Activated naive CD8-positive, alpha-beta T cell treated with anti-CD3 and anti-CD28 coated beads for 36 hours (primary cell): ENCODE measurements around the gene IRF7. TPM values are rescaled to one million over a fixed set of nuclear protein-coding genes. Genes with fewer than 3 reads are reported as not detected.
"Not testable (repeated sequence)": the region's sequence is repeated elsewhere in the genome, so short reads cannot be mapped to it uniquely, and the experiment has no call there.

Experiments used
- DNase-seq: peaks from one replicate; pipeline ENCODE4 v3.0.0; 2021
- H3K27ac Mint-ChIP-seq: one replicate; pipeline ENCODE4 v1.8.0; 2022; ENCODE audit warnings: mild to moderate bottlenecking, moderate library complexity, mixed read lengths
- H3K27me3 Mint-ChIP-seq: one replicate; pipeline ENCODE4 v1.8.0; 2022; ENCODE audit warnings: mild to moderate bottlenecking, mixed read lengths
- H3K36me3 Mint-ChIP-seq: one replicate; pipeline ENCODE4 v1.8.0; 2021; ENCODE audit warnings: mild to moderate bottlenecking, mixed read lengths
- H3K4me1 Mint-ChIP-seq: one replicate; pipeline ENCODE4 v1.8.0; 2021; ENCODE audit warnings: mixed read lengths
- H3K4me3 Mint-ChIP-seq: one replicate; pipeline ENCODE4 v1.8.0; 2022; ENCODE audit warnings: mild to moderate bottlenecking, moderate library complexity, mixed read lengths
- H3K9me3 Mint-ChIP-seq: one replicate; pipeline ENCODE4 v1.8.0; 2022; ENCODE audit warnings: mixed read lengths
- total RNA-seq, 2 experiments: library from RNA; stranded (reverse); gene quantifications; one replicate each; pipeline ENCODE4 v1.2.3, GENCODE V29; 2021

Gene IRF7
- 10 to 100 TPM; 60.6 to 61.2 TPM for total RNA-seq

DNA sequence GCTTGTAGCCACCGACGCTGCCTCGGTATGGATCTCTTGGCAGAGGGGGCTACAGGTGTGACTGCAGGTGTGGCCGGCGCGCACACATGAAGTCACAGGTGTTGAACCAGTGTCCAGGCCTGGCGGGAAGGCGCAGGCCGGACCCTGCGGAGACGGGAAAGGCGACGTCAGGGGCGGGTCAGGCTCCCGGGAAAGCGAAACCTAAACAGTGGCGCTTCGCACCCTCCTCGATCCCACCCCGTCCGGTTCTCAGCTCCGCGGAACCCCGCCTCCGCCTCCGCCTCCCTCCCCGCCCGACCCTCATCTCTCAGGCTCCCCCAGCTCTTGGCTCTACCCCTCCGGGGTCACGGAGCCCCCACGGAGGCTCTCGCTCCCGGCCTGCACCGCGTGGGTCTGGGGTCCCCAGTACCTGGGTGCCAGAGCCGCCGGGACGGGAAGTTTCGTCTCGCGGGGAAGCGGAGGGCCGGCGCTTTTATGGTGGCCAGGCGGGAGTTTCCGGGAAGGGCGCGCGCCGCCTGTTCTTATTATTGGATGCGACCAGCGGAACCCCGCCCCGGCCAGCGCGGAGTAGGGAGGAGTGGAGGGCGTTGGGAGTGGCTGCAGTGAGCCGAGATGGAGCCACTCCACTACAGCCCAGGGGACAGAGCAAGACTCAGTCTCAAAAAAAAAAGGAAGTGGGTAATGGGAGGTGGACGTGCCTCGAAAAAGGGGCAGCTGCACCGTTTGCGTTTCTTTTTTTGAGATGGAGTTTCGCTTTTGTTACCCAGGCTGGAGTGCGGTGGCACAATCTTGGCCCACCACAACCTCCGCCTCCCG lies at the start of gene IRF7:
IRF7 (minus strand) TSS at position 447 of the 816 bp plus-strand sequence. CDS start 586 bp downstream, outside the sequence.
- H3K36me3 Mint-ChIP-seq, result peaks cover 13% of the 10 kb centered on the region
- H3K4me3 Mint-ChIP-seq, result peak within 1 kb of the TSS; percentile 85
- H3K9me3 Mint-ChIP-seq, result no peaks in the 10 kb centered on the region
- peak; percentile 87 for DNase-seq
- H3K27ac Mint-ChIP-seq, result peak within 1 kb of the TSS; percentile 94
- H3K4me1 Mint-ChIP-seq, result peaks cover 10% of the 10 kb centered on the region
- no peaks in the 10 kb centered on the region for H3K27me3 Mint-ChIP-seq

DNA sequence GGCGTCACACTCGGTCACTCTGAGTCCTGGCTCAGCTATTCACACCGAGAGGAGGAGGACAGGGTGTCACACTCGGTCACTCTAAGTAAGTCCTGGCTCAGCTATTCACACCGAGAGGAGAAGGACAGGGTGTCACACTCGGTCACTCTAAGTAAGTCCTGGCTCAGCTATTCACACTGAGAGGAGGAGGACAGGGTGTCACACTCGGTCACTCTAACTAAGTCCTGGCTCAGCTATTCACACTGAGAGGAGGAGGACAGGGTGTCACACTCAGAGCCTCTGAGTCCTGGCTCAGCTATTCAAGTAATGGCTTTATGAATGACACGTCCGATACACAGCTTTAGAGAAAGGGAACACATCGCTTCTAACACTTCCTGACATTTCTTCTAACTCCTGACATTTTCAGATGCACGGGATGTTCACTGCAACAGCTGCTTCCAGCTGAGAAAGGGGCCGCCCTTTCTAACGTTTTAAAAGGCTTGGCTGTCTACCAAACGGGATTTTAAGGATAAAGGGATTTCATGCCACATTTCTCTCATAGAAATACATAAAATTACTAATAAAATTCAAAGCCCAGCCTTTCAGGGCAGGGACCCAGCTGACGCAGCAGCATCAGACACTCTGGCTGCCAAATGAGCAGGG lies 49.4 kb upstream of the IRF7 start:
- Mint-ChIP-seq H3K9me3 (no peaks in the 10 kb centered on the region), H3K4me1 (no peaks in the 10 kb centered on the region), H3K4me3 (no peak overlapping the region), H3K36me3 (peaks cover 7% of the 10 kb centered on the region), H3K27ac (no peak overlapping the region), H3K27me3 (no peaks in the 10 kb centered on the region)
- DNase-seq, result no peak

DNA sequence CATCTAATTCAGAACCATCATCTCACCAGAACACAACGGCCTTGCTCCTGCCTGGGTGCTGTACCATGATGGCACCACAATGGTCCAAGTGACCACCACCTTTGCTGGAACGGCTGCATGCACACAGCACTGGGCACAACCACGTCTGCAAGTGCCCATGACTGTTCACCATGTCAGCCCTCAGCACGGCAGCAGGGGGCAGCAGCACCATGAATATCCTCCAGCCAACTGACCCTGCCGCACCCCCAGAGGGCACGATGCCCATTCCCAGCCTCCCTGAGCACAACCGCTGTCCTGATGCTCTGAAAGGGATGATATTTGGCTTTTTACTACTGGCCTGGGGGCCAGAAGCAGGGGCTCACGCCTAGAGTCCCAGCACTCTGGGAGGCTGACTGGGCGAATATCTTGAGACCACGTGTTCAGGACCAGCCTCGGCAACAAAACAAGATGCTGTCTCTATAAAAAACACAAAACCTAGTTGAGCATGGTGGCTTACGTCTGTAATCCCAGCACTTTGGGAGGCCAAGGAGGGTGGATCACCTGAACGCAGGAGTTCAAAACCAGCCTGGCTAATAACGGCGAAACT lies 47.0 kb upstream of the IRF7 start:
- Mint-ChIP-seq H3K36me3 (peaks cover 5% of the 10 kb centered on the region), H3K9me3 (no peaks in the 10 kb centered on the region), H3K27me3 (no peaks in the 10 kb centered on the region), H3K4me3 (no peak overlapping the region), H3K4me1 (no peaks in the 10 kb centered on the region), H3K27ac (no peak overlapping the region)
- DNase-seq, result peak; percentile 48

DNA sequence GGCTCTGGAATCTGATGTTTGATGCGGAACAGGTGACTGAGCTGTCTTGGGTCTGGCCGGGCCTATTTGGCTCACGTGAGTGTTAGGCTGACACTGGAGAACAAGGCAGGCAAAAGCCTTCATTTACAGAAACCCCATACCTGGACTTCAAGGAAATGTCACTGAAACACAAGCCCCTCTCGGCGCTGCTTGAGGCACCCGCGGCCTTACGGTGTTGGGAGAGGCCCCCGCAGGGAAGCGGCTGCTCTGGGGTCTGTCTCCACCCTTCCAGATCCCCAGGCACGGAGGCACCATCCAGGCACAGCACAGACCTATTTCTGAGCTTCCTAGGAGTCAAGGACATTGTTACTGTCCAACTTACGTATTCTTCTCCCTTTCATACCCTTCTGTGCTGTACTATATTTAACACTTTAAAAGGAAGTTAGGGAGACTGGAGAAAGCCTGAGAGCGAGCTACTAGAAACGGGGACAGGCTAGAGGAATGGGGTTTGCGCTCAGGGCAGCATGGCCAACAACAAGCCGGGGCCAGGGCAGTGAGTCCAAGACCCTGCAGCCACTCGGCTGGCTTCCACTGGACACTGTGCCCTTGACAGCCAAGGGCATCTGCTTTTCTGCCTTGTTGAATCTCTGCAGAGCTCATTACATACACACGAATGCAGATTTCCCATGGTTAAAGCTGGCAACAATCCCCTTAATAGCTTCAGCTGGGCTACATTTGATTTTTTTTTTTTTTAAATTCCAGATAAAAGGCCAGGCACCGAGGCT lies 45.1 kb upstream of the IRF7 start:
- no peak overlapping the region for H3K27ac Mint-ChIP-seq
- H3K9me3 Mint-ChIP-seq, result no peaks in the 10 kb centered on the region
- H3K27me3 Mint-ChIP-seq, result no peaks in the 10 kb centered on the region
- no peak for DNase-seq
- H3K4me3 Mint-ChIP-seq, result no peak overlapping the region
- H3K36me3 Mint-ChIP-seq, result peaks cover 1% of the 10 kb centered on the region
- H3K4me1 Mint-ChIP-seq, result no peaks in the 10 kb centered on the region

DNA sequence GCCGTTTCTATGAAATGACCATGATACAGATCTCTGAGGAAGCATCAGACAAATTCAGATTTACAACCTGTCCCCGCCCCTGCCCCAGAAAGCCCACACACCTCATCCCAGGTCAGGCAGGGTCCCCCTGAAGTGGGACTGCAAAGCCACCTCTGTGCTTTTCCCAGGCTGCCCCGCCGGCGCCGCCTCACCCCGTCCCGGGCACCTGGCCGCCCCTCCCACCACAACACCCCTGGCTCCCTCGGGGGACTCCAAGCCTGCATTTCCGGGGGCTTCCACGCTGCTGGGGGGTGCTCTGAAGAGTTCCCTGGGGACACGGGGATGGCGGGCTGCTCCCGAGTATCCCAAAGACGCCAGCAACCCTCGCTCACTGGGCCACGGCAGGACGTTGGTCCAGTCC lies 44.5 kb upstream of the IRF7 start:
- Mint-ChIP-seq H3K36me3 (peaks cover 1% of the 10 kb centered on the region), H3K27ac (no peak overlapping the region), H3K4me3 (no peak overlapping the region), H3K4me1 (no peaks in the 10 kb centered on the region), H3K9me3 (no peaks in the 10 kb centered on the region), H3K27me3 (no peaks in the 10 kb centered on the region)
- no peak for DNase-seq

DNA sequence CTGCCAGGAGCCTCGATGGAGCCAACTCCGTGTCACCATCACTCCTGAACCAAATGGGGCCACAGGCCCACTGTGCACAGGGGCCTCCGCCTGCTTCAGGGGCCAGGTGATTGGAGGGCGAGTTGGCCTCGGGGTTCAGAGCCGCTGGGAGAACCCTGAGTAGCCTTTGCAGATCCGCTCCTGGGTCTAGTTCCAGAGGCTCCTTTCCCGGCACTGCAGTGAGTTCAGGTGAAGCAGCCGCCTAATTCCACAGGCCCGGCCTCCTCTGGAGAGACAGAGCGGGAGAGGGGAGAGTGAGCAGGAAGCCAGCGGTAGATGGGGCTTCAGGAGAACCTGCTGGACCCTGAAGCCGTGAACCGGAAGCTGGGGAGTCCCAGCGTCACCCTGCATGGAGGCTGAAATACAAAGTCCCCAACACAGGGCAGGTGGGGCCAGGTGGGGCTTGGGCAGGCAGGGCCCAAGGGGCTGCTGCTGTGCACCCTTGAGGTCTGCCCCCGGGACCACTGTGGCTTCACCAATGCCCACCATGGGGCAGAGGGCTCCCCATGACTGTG lies 43.9 kb upstream of the IRF7 start:
- H3K27ac Mint-ChIP-seq, result no peak overlapping the region
- DNase-seq, result no peak
- no peaks in the 10 kb centered on the region for H3K4me1 Mint-ChIP-seq
- no peak overlapping the region for H3K4me3 Mint-ChIP-seq
- H3K9me3 Mint-ChIP-seq, result no peaks in the 10 kb centered on the region
- peaks cover 1% of the 10 kb centered on the region for H3K36me3 Mint-ChIP-seq
- no peaks in the 10 kb centered on the region for H3K27me3 Mint-ChIP-seq

DNA sequence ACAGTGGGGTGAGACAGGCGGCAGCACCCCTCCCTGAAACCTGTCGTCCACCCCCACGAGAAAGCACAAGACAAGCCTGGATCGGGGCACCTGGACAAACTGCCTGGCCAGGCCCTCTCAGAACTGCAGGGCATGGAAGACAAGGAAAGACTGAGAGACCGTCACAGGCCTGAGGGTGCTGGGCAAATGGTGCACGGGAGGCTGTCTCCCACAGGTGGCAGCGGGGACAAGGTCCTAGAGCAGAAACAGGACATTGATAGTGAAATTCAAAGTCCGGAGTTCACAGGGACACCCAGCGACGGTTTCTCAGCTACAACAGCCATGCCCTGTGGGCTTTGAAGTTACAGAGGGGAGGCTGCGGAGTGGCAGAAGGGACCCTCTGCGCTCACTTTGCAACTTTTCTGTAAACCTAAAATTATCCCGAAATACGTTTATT lies 42.0 kb upstream of the IRF7 start:
- Mint-ChIP-seq H3K27ac (no peak overlapping the region), H3K4me1 (no peaks in the 10 kb centered on the region), H3K36me3 (peaks cover 2% of the 10 kb centered on the region), H3K4me3 (no peak overlapping the region), H3K9me3 (no peaks in the 10 kb centered on the region), H3K27me3 (no peaks in the 10 kb centered on the region)
- no peak for DNase-seq

DNA sequence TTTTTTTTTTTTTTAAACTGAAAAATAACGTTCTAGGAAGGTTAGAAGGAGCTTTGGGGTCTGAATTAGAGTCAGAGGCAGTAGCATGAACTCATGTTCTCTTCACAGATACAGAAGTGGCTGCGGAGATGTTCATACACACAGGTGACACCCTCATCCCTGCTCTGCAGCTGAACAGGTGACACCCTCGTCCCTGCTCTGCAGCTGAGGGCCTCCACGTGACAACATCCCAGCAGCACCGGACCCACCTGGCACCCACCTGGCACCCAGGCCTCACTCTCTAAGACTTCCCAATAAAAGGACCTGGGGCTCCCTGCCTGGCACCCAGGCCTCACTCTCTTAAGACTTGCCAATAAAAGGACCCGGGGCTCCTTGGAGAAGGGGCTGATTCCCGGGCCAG lies 41.1 kb upstream of the IRF7 start:
- Mint-ChIP-seq H3K9me3 (no peaks in the 10 kb centered on the region), H3K27me3 (no peaks in the 10 kb centered on the region), H3K36me3 (peaks cover 4% of the 10 kb centered on the region), H3K27ac (no peak overlapping the region), H3K4me3 (no peak overlapping the region), H3K4me1 (no peaks in the 10 kb centered on the region)
- no peak for DNase-seq

DNA sequence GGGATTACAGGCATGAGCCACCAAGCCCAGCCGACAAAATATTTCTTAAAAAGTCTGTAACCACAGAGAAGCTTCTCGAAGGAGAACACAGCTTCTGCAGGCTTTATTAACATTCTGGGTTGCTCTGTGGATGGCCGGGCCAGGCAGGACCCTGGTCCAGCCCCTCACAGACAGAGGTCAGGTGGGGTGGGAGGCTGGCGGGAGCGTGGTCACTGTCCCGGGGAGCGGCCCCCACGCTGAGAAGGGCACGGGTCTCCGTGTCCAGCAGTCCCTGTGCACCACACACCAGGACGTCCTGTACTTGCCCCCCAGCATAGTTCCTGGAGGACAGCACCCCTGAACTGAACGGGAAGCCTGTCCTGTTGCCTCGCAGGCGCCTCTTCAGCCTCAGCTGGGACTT lies 40.7 kb upstream of the IRF7 start:
- Mint-ChIP-seq H3K4me1 (no peaks in the 10 kb centered on the region), H3K27me3 (no peaks in the 10 kb centered on the region), H3K27ac (no peak overlapping the region), H3K9me3 (no peaks in the 10 kb centered on the region), H3K4me3 (no peak overlapping the region), H3K36me3 (peaks cover 5% of the 10 kb centered on the region)
- DNase-seq, result no peak

DNA sequence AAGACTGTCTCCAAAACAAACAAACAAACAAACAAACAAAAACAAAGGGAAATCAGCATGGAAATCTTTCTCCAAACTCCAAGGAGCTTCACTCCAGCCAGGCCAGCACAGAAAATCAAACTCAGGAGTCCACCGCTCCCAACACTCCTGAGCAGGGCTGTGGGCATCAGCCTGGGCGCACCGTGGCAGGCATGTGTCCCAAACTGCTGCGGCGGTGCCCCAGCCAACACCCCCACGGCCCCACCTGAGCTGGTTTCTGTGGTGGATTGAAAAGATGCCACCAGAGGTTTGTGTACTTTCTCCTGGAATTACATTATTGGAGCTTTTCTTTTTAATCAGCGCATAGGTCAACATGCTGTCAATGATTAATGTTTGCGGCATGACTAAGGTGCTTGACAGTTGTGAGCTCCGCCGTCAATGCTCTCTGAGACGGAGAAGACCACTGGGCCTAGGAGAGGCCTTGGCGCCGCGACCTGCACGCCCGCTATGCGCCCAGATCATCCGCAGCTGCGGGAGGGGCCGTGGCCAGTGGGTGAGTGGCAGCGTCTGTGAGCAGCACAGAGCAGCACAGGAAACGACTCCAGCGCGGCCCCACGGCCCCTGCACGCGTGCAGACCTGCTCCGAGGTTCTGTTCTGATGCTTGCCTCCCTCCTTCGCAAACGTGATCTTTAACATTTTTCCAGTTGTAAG lies 39.4 kb upstream of the IRF7 start:
- H3K27ac Mint-ChIP-seq, result no peak overlapping the region
- no peak for DNase-seq
- no peaks in the 10 kb centered on the region for H3K9me3 Mint-ChIP-seq
- H3K27me3 Mint-ChIP-seq, result no peaks in the 10 kb centered on the region
- H3K4me3 Mint-ChIP-seq, result no peak overlapping the region
- peaks cover 6% of the 10 kb centered on the region for H3K36me3 Mint-ChIP-seq
- H3K4me1 Mint-ChIP-seq, result no peaks in the 10 kb centered on the region

DNA sequence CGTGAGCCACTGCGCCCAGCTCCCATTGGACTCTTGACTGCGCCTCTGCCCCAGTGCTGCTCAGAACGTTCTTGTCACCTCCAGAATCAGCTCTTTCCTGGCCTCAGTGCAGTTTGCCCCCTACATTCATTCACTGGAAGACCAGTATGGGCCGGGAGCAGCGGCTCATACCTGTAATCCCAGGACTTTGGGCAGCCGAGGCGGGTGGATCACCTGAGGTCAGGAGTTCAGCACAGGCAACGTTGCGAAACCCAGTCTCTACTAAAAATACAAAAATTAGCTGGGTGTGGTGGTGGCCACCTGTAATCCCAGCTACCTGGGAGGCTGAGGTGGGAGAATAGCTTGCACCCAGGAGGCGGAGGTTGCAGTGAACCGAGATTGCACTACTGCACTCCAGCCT lies 38.7 kb upstream of the IRF7 start:
- H3K9me3 Mint-ChIP-seq, H3K4me3 Mint-ChIP-seq, H3K4me1 Mint-ChIP-seq, DNase-seq, H3K27me3 Mint-ChIP-seq, H3K27ac Mint-ChIP-seq, H3K36me3 Mint-ChIP-seq: not testable (repeated sequence)

DNA sequence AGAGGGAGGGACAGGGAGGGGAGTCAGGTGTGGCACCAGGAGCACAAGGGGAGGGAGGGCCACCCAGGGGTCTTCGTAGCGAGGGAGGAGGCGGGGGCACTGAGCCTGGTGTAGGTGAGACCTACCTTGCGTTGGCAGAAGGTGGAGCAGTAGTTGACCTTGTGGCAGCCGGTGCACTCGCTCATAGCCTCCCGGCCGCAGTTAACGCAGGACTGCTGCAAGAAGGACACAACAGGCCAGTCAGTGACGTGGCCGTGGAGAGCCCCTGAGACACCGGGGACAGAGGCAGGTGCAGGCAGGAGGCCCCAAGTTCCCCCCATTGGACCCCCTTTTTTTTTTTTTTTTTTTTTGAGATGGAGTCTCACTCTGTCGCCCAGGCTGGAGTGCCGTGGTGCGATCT lies 38.1 kb upstream of the IRF7 start:
- H3K36me3 Mint-ChIP-seq, result peaks cover 9% of the 10 kb centered on the region

DNA sequence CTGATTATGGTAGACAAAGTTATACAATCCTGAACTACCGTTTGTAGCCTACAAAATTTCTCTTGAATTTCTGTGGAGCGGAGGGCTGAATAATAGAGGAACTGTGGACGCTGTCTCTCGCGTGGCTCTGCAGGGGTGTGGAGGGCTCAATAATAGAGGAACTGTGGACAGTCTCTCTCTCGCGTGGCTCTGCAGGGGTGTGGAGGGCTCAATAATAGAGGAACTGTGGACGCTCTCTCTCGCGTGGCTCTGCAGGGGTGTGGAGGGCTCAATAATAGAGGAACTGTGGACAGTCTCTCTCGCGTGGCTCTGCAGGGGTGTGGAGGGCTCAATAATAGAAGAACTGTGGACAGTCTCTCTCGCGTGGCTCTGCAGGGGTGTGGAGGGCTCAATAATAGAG lies 37.4 kb upstream of the IRF7 start:
- not testable (repeated sequence) for H3K4me3 Mint-ChIP-seq, H3K27ac Mint-ChIP-seq, H3K4me1 Mint-ChIP-seq, DNase-seq, H3K27me3 Mint-ChIP-seq, H3K9me3 Mint-ChIP-seq, H3K36me3 Mint-ChIP-seq

More for the DNA sequence above, 38.1 kb upstream of the IRF7 start:
- H3K4me1 Mint-ChIP-seq, result no peaks in the 10 kb centered on the region
- no peak overlapping the region for H3K4me3 Mint-ChIP-seq
- H3K27me3 Mint-ChIP-seq, result no peaks in the 10 kb centered on the region
- no peak overlapping the region for H3K27ac Mint-ChIP-seq
- no peak for DNase-seq
- no peaks in the 10 kb centered on the region for H3K9me3 Mint-ChIP-seq

DNA sequence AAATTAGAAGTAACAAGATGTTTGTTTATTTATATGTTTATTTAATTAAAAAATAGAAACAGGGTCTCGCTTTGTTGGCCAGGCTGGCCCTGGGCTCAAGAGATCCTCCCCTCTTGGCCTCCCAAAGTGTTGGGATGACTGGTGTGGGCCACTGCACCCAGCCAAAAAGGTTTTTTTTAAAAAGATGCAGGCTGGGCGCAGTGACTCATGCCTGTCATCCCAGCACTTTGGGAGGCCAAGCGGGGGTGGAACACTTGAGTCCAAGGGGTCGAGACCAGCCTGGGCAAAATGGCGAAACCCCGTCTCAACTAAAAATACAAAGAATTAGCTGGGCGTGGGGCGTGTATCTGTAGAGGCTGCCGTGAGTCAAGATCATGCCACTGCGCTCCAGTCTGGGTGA lies 34.7 kb upstream of the IRF7 start:
- H3K9me3 Mint-ChIP-seq, result no peaks in the 10 kb centered on the region
- no peaks in the 10 kb centered on the region for H3K27me3 Mint-ChIP-seq
- DNase-seq, result no peak
- H3K4me3 Mint-ChIP-seq, result no peak overlapping the region
- H3K4me1 Mint-ChIP-seq, result peaks cover 4% of the 10 kb centered on the region
- H3K36me3 Mint-ChIP-seq, result peaks cover 11% of the 10 kb centered on the region
- no peak overlapping the region for H3K27ac Mint-ChIP-seq
